Stimulated activated CD4-positive, alpha-beta T cell treated with anti-CD3 and anti-CD28 coated beads, Interleukin-1b, Interleukin-23, amount 100 ng/mL, for 1 hour (primary cell): Measurements from ENCODE around the gene FKBP8.
"Not testable (repeated sequence)": the region's sequence is repeated elsewhere in the genome, so short reads cannot be mapped to it uniquely, and the experiment has no call there.

Experiments used
- DNase-seq, 2 donors: peaks; one replicate each; pipeline ENCODE4 v3.0.0-alpha.2; 2020; ENCODE audit warnings: low read depth in 2 of 2

Gene FKBP8

DNA sequence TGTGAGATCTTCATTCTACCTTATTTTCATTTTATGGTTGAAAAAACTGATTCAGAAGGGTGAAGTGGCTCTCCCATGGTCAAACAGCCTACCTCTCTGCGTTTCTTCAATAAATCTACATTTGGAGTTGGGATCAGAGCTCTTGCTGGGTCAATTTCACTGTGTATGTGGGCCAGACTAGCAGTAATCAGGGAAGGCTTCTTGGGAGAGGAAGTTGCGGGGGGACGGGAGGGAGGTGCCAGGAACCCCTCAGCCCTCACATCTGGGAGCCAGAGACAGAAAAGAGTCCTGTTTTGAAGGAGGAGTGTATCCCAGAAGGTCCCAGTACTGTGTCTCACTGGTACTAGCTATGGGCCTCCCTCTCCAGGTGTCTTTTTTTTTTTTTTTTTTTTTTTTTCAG lies 15.2 kb upstream of the FKBP8 start:
- no peak for DNase-seq

DNA sequence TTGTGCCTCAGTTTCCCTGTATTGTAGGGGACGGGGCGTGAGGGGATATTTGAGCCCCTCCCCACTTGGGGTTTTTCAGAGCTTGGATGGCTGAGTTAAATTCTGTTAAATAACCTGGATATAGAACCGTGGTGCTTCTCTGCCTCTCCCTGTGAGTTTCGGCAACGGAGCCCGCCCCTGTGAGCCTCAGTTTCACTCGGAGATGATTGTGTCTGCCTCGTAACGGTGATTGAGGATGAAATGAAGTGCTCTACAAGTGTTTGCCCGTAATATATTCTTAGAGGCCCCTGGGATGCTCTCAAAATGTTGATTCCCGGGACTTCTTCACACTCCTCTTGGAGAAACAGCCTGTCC lies 14.8 kb upstream of the FKBP8 start:
- no peak for DNase-seq

DNA sequence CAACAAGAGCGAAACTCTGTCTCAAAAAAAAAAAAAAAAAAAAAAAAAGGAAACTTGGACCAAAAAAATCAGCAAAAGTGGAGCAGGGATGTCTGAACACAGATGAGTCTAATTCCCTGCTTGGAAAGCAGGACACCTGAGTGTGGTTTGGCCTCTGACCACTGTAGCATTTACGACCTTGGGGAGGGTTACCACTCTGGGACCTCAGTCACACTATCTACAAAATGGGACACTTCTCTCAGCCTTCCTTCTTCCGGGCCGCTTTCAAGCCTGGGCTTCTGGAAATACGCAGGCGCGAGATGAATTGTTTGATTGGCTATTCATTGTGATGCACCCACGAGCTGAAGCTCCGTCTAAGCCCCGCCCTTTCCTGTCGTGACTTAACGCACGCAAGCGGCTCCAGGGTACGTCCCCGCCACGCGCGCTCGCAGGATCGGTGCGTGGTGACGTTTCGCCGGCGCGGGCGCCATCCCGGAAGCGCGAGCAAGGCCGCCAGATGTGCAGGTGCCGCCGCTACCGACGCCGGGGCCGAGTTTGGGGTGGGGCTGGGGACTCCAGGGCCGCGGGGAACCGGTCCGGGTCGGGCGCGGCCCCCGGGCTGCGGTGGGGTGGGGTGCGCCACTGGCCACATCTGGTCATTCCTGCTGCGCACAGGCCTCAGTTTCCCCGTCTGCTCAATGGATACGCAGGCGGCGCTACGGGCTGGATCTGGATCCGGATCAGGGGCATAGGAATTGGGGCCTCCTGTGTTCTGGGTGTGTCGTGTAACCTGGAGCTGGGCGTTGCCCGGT lies 14.2 kb upstream of the FKBP8 start, which contains the start of gene KXD1:
TSS of gene KXD1 (plus strand) at position 460 of the 791 bp plus-strand sequence. CDS start 4,187 bp downstream, outside the sequence.
- DNase-seq, result peak; percentile 90 to 96

DNA sequence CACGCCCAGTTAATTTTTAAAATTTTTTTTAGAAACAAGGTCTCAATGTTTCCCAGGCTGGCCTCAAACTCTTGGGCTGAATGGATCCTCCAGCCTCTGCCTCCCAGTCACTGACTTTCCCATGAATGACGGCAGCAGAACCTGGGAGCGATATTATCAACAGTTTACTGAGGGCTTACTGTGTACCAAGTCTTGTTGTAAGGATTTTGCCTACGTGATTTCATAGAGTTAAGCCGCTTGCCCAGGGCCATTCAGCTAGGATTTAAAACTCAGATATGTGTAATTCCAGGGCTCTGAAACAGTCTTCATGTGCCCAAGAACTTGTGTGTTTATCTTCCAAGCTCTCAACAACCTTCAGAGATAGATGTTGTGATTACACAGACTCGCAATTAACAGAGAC lies 8.3 kb upstream of the FKBP8 start:
- DNase-seq, result no peak

DNA sequence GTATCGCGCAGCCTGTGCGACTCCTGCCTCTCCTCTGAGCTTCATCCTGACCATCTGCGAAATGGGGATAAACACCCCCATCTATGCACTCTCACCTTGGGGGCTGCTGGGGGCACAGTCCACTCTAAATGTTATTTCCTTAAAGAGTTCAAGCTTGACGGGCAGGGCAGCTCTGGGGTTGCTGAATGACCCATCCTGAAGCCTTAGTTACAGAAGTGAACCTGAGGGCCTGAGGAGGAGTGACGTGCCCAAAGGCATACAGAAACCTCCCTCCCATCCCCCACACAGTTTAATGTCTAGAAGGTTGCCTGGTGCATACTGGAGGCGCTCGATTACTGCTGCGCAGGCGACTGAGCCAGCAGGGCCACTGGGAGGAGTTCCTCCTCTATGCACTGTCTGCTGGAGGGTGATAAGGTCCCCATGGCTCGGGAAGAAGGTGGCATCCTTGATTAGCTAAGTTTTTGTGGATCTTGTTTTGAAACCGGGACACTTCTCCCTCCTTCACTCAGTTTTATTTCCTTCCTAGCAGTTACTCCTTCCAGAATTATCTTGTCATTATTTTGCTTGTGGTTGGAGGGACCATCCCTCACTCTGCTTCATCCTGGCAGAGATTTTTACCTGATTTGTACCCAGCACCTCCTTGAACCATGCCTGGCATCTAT lies 572 bp upstream of the FKBP8 start:
- DNase-seq, result peak in 1 of 2 donors; percentile 46

DNA sequence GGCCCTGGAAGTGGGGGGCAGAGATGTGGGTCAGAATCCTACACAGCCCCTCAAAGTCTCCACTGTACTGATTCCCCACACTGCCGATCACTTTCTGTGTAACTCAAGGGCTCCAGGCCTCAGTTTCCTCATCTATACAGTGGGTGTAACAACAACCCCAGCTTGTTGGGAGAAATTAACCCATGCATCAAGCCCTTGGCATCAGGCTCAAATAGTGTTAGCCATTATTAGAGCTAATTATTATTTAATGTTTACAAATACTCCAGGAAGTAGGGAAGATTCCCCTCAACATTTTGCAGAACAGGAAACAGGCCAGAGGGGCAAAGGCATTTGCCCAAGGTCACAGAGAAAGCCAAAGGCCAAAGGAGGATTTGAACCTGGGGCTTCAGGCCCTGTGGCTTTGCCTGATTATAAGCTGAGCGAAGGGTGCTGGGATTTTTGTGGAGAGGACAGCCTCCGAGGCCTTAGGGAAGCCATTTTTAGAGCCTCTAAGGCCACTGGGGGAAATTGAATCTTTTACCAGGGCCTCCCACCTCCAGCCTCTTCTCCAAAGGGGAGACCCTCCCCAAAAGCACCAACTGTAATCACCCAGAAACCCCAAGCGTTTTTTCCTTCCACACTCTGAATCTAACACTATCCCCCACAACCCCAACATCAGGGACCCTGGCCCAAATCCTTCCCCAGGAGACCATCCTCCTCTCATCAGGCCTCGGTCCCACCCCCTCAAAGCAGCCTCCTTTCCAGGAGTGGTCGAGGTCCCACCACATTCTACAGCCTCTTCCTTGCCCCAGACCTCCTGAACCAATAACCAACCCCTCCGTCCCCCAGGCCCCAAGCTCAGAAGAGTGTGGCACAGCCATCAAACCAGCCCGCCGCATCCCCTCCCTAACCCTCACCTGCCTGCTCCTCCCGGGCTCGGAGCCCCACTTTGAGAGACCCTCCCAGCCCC lies 1.1 kb downstream of the FKBP8 start:
- DNase-seq, result no peak

DNA sequence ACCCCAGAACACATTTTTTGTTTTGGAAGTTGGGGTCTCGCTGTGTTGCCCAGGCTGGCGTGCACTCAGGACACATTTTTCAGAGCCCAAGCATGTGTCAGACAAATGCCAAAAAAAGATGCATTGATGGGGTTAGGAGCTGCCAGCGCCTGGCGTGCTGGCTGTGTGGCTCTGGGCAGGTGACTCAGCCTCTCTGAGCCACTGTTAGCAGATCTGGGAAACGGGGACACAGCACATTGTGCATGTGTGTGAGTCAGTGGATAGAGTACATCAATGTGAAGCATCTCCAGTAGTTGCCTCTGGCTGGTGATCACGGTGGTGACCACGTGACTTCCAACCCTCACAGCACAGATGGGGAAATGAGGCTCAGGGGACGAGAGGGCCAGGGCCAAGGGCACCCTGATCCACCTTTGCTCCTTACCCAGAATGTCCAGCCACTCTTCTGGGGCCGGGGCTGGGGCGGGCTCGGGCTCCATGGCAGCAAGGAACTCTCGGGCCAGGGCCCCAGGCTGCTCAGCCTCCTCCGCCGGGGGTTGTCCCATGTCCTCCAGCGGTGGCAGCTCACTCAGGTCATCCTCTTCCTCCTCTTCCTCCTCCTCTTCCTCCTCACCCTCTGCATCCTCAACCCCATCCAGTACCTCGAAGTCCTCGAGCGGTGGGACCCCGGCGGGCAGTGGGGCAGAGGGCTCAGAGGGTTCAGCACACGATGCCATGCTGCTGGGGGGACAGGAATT lies 1.9 kb downstream of the FKBP8 start:
- no peak for DNase-seq

DNA sequence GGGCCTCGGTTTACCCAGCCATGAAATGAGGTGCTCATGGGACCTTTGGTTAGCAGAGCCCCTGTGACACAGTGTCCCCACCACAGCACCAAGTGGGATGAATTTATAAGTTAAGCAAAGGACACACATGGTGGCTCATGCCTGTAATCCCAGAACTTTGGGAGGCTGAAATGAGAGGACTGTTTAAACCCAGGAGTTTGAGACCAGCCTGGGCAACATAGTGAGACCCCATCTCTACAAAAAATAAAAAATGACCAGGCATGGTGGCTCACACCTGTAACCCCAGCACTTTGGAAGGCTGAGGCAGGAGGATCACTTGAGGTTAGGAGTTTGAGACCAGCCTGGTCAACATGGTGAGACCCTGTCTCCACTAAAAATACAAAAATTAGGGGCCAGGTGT lies 3.2 kb downstream of the FKBP8 start:
- DNase-seq, result not testable (repeated sequence)

DNA sequence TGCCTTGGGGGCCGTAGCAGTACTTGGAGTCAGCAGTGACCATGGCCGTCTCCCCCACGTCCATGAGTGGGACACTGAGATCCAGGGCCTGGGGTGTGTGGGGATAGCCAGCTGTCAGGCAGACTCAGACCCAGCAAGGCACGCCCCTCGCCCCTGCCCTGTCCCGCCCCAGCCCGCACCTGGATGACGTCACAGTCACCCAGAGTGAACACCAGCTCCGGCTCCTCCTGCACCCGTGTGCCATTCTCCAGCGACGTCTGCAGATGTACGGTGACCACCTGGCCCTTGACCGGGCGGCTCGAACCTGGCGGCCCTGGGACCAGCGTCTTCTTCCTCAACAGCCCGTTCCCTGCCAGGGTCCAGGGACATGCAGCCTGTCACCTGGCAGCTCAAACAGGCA lies 4.0 kb downstream of the FKBP8 start:
- no peak for DNase-seq

DNA sequence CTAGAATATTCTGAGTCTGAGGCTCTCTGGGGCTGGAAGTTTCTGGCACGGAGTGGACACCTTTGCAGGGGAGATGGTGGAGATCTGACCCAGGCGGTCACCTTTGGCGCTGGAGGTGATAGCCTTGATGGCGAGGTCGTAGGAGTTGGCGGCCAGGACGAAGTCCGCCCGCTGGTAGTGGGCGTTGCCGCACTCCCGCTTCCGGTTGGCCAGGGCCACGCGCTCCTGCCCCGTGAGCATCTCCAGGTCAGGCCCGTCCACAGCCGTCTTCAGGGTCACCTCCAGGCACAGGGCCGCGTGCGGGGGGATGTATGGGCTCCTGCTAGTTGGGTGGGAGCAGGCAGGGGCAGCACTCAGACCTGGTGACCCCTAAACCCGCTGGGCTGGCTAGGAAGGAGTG lies 5.3 kb downstream of the FKBP8 start:
- no peak for DNase-seq

DNA sequence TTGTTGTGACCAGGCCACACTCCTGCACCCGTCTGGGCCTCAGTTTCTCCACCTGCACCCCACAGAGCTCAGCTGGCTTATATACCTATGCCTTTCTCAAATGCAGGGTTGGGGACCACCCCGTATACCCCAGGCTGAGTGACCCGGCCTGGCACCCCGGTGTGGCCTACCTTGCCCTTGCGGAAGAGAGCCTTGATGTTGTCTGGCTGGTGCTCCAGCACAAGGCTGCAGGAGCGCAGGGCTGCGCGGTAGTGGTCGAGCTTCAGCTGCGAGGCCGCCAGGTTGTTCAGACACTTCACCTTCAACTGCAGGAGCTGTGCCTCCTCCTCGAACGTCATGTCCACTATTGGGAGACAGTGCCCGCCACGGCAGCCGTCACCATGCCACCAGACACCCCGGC lies 5.9 kb downstream of the FKBP8 start:
- DNase-seq, result no peak

DNA sequence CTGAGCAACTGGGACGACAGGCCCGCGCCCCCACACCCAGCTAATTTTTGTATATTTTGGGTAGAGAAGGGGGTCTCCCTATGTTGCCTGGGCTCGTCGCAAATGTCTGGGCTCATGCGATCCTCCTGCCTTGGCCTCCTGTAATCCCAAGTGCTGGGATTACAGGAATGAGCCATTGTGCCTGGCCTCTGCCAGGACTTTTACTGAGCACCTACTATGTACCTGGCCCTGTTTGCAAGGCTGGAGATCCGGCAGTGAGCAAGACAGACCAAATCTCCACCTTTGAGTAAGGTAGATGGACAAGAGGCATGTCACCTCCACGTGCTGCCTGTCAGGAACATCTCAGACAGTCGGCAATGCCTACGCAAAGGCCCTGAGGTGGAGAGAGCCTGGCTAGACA lies 6.9 kb downstream of the FKBP8 start:
- DNase-seq, result no peak

DNA sequence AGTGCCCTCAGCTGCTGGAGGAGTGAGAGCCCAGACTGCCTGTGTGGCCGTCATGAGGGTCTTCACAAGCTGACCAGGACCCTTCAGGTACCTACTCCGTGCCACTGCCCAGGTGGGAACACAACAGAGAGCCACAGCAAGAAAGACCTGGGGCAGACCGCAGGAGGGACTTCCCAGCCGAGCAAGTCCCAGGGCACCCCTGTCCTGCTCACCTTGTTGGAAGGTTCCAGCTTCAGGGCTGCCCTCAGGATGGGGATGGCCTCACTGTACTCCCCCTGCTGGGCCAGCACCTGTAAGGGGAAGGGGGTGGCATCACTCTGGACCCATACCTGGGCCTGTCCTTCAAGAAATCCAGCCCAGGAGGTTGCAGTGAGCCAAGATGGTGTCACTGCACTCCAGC lies 10.3 kb downstream of the FKBP8 start:
- no peak for DNase-seq

DNA sequence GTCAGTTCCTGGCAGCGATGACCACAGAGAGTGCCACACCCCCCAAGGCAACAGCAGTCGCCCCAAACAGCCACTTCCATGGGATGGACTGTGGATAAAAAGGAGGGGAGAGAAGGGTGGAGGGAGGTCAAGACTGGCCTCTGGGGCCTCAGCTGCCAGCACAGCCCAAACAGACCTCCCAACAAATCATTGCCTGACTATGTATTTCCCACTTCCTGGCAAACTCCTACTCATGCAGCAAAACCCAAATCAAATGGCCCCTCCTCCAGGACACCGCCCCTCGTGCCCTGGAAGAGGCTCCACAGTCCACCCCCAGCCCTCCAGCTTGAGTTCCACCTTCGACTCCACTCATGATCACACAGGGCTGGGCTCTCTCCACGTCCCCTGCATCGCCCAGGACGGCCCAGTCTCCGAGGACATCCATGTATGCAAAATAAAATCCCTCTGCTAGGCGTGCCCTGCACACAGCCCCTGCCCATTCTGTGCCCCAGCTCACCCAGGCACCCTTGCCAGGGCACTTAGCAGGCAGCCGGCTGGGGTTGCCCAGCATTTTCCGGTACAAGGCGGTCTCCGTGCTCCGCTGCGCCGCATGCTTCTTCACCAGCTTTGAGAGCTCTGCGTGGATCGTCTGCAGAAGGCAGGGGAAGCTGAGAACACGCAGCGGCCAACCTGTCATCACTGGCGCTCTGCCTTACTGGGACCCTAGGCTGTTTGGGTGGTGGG lies 11.0 kb downstream of the FKBP8 start:
- no peak for DNase-seq

DNA sequence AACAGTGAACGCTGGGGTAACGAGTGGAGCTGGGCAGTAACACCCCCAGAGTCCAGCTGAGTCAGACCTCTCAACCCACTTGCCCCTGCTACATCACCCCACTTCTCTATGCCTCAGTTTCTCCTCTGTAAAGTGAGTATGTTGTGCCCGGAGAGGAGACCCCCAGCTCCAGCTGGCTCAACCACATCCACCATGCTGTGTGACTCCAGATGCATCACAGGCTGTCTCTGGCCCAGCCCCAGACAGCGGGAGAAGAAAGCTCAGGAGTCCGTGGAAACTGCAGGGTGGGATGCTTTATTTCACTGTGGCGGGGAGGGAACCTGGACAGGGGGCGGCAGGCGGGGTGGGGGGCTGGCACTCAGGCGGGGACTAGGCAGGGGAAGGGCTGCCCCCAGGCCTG lies 11.9 kb downstream of the FKBP8 start:
- no peak for DNase-seq

DNA sequence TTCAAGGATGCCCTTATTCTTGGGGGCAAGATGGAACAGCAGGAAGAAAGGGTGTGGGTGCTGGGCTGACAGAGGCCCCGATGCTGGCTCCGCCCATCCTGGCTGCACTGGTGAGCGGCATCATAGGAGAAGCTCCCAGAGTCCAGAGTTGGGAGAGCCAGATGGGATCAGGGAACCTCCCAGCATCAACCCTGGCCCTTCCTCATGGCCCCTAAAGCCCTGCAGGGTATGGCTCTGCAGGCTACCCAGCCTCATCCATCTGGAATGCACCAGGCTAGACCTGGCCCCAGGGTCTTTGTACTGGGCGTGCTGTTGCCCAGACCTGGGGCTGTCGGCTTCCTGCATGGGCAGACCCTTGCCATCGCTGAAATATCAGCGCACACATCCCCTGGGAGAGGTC lies 13.6 kb downstream of the FKBP8 start:
- no peak for DNase-seq

DNA sequence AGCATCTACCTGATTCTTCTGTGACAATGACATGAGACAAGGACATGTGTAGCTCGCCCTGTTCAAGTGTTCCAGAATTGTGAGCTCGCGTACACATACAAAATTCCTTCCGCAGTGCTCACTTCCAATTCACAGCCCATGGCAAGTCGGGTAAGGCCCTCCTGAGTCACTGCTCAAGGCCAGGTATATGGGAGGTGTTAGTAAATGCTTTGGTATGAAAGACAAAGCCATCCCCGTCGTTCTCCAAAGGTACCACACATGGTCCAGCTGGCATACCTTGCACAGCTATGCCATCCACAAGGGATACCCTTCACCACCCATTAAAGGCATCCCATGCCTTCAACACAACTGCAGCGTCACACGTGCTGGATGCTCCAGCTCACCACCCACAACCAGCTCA lies 17.1 kb downstream of the FKBP8 start:
- no peak for DNase-seq

DNA sequence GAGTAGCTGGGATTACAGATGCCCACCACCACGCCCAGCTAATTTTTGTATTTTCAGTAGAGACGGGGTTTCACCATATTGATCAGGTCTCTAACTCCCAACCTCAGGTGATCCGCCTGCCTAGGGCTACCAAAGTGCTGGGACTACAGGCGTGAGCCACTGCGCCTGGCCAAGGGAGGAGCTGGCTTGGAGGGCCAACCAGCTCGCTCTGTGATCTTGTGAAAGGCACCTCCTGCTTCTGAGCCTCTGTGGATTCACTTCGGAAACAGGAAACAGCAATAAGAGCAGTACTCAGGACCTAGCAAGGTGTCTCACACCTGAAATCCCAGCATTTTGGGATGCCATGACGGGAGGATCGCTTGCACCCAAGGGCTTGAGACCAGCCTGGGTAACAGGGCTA lies 19.5 kb downstream of the FKBP8 start:
- DNase-seq, result no peak

DNA sequence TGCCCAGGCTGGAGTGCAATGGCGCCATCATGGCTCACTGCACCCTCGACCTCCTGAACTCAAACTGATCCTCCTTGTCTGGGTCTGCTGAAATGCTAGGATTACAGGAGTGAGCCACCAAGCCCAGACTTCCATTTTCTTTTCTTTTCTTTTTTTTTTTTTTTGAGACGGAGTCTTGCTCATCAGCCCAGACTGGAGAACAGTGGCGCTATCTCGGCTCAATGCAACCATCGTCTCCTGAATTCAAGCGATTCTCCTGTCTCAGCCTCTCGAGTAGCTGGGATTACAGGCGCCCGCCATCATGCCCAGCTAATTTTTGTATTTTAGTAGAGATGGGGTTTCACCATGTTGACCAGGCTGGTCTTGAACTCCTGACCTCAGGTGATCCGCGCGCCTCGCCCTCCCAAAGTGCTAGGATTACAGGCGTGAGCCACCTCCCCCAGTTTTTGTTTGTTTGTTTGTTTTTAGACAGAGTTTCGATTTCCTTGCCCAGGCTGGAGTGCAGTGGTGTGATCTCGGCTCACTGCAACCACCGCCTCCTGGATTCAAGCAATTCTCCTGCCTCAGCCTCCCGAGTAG lies 20.4 kb downstream of the FKBP8 start:
- not testable (repeated sequence) for DNase-seq

DNA sequence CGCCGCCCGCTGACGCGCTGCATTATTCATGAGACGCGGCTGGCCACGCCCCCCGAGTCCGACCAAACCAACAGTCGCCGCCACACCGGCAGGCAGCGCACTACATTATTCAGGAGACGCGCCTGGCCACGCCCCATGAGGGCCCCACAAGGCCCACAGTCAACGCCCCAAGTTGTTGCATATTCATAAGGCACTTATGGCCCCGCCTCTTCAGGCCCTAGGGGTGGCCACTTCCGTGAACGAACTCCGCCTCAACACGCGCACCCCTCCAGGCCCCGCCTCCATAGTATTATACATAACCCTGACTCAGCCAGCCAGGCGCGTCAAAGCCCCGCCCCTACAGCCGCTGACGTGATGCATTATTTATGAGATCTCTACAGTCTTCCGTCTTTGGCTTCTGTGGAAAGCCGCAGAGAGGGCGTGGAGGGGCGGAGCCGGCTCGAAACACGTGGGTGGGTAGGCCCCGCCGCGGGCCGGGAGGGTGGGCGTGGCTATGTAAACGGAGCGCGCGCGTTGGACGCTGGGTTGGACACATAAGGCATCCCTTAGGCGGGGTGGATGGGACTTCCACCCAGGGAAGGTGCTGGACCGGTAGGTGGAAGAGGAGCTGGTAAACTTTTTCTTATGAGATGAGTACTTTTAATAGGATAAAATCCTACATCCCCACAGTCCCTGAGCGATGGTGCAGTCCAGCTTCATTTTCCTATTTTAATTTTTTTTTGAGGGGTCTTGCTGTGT lies 21.1 kb downstream of the FKBP8 start:
- peak; percentile 99 to 100 for DNase-seq
